Nephron (organoid): ENCODE measurements around the gene HOXD9.

Experiments
- H3K27ac Mint-ChIP-seq, 3 experiments: 2 replicates each; pipeline ENCODE4 v1.8.0; 2020; ENCODE audit warnings: mixed read lengths in 3 of 3, mild to moderate bottlenecking in 2 of 3, moderate library complexity in 1 of 3
- H3K27me3 Mint-ChIP-seq: 2 replicates; pipeline ENCODE4 v1.8.0; 2021; ENCODE audit warnings: low read depth, mild to moderate bottlenecking, moderate library complexity, mixed read lengths
- H3K36me3 Mint-ChIP-seq: 2 replicates; pipeline ENCODE4 v1.8.0; 2020; ENCODE audit warnings: low read depth, mixed read lengths
- H3K4me1 Mint-ChIP-seq: 2 replicates; pipeline ENCODE4 v1.8.0; 2020; ENCODE audit warnings: mixed read lengths
- H3K4me3 Mint-ChIP-seq, 3 experiments: 2 replicates each; pipeline ENCODE4 v1.8.0; 2020; ENCODE audit warnings: mild to moderate bottlenecking in 3 of 3, mixed read lengths in 3 of 3, moderate library complexity in 2 of 3
- H3K9me3 Mint-ChIP-seq: 2 replicates; pipeline ENCODE4 v1.8.0; 2020; ENCODE audit warnings: mixed read lengths
- TF ChIP-seq, protein P1 (sequence below), 3 experiments: fragments of 200-600 bp; sonication (generic); IDR thresholded peaks; one replicate each; pipeline ENCODE4 v1.5.0; 2021; ENCODE audit warnings: antibody characterized with exemption in 3 of 3; ENCODE audit not compliant: unreplicated experiment in 3 of 3

The HOXD9 gene

GRCh38 chr2:176107731-176108181 lies 14.8 kb upstream of the HOXD9 start:
- Mint-ChIP-seq H3K9me3 (no peaks in the 10 kb centered on the region), H3K36me3 (peaks cover 36% of the 10 kb centered on the region), H3K4me3 (peak overlapping the region in 1 of 3 experiments; percentile 78), H3K27ac (peak overlapping the region in 1 of 3 experiments; percentile 99), H3K4me1 (peaks cover 38% of the 10 kb centered on the region), H3K27me3 (peaks cover 96% of the 10 kb centered on the region)
- TF ChIP-seq, protein P1, sequence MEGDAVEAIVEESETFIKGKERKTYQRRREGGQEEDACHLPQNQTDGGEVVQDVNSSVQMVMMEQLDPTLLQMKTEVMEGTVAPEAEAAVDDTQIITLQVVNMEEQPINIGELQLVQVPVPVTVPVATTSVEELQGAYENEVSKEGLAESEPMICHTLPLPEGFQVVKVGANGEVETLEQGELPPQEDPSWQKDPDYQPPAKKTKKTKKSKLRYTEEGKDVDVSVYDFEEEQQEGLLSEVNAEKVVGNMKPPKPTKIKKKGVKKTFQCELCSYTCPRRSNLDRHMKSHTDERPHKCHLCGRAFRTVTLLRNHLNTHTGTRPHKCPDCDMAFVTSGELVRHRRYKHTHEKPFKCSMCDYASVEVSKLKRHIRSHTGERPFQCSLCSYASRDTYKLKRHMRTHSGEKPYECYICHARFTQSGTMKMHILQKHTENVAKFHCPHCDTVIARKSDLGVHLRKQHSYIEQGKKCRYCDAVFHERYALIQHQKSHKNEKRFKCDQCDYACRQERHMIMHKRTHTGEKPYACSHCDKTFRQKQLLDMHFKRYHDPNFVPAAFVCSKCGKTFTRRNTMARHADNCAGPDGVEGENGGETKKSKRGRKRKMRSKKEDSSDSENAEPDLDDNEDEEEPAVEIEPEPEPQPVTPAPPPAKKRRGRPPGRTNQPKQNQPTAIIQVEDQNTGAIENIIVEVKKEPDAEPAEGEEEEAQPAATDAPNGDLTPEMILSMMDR (IDR thresholded peaks at IDR 0.05; ENCODE audit: unreplicated experiment in 3 of 3): no peak

GRCh38 chr2:176109192-176109901 lies 13.2 kb upstream of the HOXD9 start:
- TF ChIP-seq, protein P1 (IDR thresholded peaks at IDR 0.05; ENCODE audit: unreplicated experiment in 3 of 3): peak in 1 of 3 experiments; percentile 11
- Mint-ChIP-seq H3K36me3 (peaks cover 47% of the 10 kb centered on the region), H3K4me1 (peaks cover 33% of the 10 kb centered on the region), H3K4me3 (peak overlapping the region; percentile 76 to 80 (median 78)), H3K27ac (peak overlapping the region in 2 of 3 experiments; percentile 24 to 99), H3K27me3 (peaks cover 96% of the 10 kb centered on the region), H3K9me3 (no peaks in the 10 kb centered on the region)

GRCh38 chr2:176109946-176110345 lies 12.6 kb upstream of the HOXD9 start:
- no peaks in the 10 kb centered on the region for H3K9me3 Mint-ChIP-seq
- H3K27me3 Mint-ChIP-seq: peaks cover 96% of the 10 kb centered on the region
- H3K36me3 Mint-ChIP-seq: peaks cover 49% of the 10 kb centered on the region
- H3K27ac Mint-ChIP-seq: peak overlapping the region in 2 of 3 experiments; percentile 24 to 99
- TF ChIP-seq, protein P1 (IDR thresholded peaks at IDR 0.05; ENCODE audit: unreplicated experiment in 3 of 3): no peak
- peak overlapping the region; percentile 76 to 80 (median 78) for H3K4me3 Mint-ChIP-seq
- peaks cover 30% of the 10 kb centered on the region for H3K4me1 Mint-ChIP-seq

GRCh38 chr2:176110415-176111308 lies 11.9 kb upstream of the HOXD9 start:
- TF ChIP-seq, protein P1 (IDR thresholded peaks at IDR 0.05; ENCODE audit: unreplicated experiment in 3 of 3): no peak
- Mint-ChIP-seq H3K4me1 (peaks cover 27% of the 10 kb centered on the region), H3K27ac (peak overlapping the region in 2 of 3 experiments; percentile 60 to 99), H3K4me3 (peak overlapping the region; percentile 76 to 80 (median 78)), H3K27me3 (peaks cover 96% of the 10 kb centered on the region), H3K36me3 (peaks cover 49% of the 10 kb centered on the region), H3K9me3 (no peaks in the 10 kb centered on the region)

DNA sequence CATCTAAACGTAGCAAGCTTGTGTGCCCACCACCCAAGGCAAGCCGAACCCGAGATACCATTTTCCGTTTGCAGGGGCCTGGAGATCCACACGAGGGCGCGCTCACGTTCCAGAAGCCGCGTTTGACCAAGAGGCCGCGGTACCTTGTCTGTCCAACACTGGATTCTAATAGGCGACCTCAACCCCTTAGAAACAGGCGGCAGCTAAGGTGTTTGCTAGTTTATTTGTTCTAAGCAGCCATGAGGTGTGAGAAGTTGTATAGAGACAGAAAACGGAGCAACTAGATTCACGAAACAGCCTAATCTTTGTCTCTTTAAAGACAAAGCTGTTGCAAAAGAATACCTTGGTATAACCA lies 11.2 kb upstream of the HOXD9 start:
- peak overlapping the region in 2 of 3 experiments; percentile 60 to 99 for H3K27ac Mint-ChIP-seq
- H3K9me3 Mint-ChIP-seq: no peaks in the 10 kb centered on the region
- peaks cover 21% of the 10 kb centered on the region for H3K4me1 Mint-ChIP-seq
- peak overlapping the region; percentile 58 to 78 (median 70) for H3K4me3 Mint-ChIP-seq
- TF ChIP-seq, protein P1 (IDR thresholded peaks at IDR 0.05; ENCODE audit: unreplicated experiment in 3 of 3): peak; percentile 76 to 81 (median 80)
- peaks cover 96% of the 10 kb centered on the region for H3K27me3 Mint-ChIP-seq
- peaks cover 49% of the 10 kb centered on the region for H3K36me3 Mint-ChIP-seq
